Measurements from ENCODE around the gene GPRIN3. TPM values are rescaled to one million over a fixed set of nuclear protein-coding genes. Genes with fewer than 3 reads are reported as not detected.

The GPRIN3 gene
- total and polyA plus RNA-seq, 8 donors: 1.6 to 14.1 (median 2.5) TPM

GRCh38 chr4:89303814-89304388, 3.7 kb downstream of the GPRIN3 start:
- intact Hi-C loops (cut with DNase I): no loop called here
- H3K9me3 ChIP-seq: no peaks in the 10 kb centered on the region
- no peak for DNase-seq
- no peak overlapping the region for H3K4me3 ChIP-seq
- no peak overlapping the region for H3K27ac ChIP-seq
- no peak for ATAC-seq
- H3K36me3 ChIP-seq: no peaks in the 10 kb centered on the region
- H3K27me3 ChIP-seq: peaks cover 0 to 24% of the 10 kb centered on the region in 2 donors
- peaks cover 0 to 67% of the 10 kb centered on the region in 2 donors for H3K4me1 ChIP-seq
- TF ChIP-seq CTCF (IDR thresholded peaks at IDR 0.05): no peak

- Histone ChIP-seq H3K4me1 (peaks cover 0 to 71% of the 10 kb centered on the region in 2 donors), H3K9me3 (no peaks in the 10 kb centered on the region), H3K27me3 (peaks cover 0 to 17% of the 10 kb centered on the region in 2 donors), H3K27ac (peak overlapping the region in 1 of 2 donors; percentile 37), H3K36me3 (no peaks in the 10 kb centered on the region), H3K4me3 (no peak overlapping the region)
- no peak for TF ChIP-seq CTCF (IDR thresholded peaks at IDR 0.05)
- intact Hi-C loops (cut with DNase I): no loop called here
- ATAC-seq (no peak), DNase-seq (no peak)
These were observed 4.4 kb downstream of the GPRIN3 start for GRCh38 chr4:89303177-89303576.

GRCh38 chr4:89301902-89302301, 5.7 kb downstream of the GPRIN3 start:
- H3K36me3 ChIP-seq: no peaks in the 10 kb centered on the region
- H3K9me3 ChIP-seq: no peaks in the 10 kb centered on the region
- no peak for TF ChIP-seq CTCF (IDR thresholded peaks at IDR 0.05)
- H3K27ac ChIP-seq: no peak overlapping the region
- DNase-seq (no peak), ATAC-seq (no peak)
- H3K4me3 ChIP-seq: no peak overlapping the region
- H3K4me1 ChIP-seq: peaks cover 0 to 75% of the 10 kb centered on the region in 2 donors
- intact Hi-C loops (cut with DNase I): no loop called here
- H3K27me3 ChIP-seq: peaks cover 0 to 4% of the 10 kb centered on the region in 2 donors

GRCh38 chr4:89301003-89301402, 6.6 kb downstream of the GPRIN3 start:
- no peaks in the 10 kb centered on the region for H3K36me3 ChIP-seq
- peaks cover 0 to 81% of the 10 kb centered on the region in 2 donors for H3K4me1 ChIP-seq
- no peak for ATAC-seq
- H3K27me3 ChIP-seq: no peaks in the 10 kb centered on the region
- H3K9me3 ChIP-seq: no peaks in the 10 kb centered on the region
- intact Hi-C loops (cut with DNase I): no loop called here
- H3K4me3 ChIP-seq: no peak overlapping the region
- no peak for TF ChIP-seq CTCF (IDR thresholded peaks at IDR 0.05)
- H3K27ac ChIP-seq: no peak overlapping the region
- DNase-seq: no peak

DNA sequence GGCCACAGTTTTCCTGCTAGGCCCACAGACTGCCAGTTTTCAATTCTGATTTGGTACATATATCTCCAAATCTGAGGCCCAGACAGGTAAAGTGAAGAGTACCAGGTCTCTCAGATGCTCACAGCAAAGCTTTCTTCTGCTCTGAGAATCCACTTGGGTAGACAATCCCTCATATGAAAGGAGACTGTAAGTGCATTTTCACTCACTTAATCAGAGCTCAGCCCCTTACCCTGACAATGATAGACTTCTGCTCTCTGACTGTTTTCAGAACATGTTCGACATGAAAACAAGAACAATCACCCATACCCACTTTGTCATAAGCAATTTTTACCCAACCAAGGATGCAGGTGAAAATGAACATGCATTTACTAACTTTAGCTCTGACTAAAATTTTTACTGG, 7.1 kb downstream of the GPRIN3 start:
- no peak for ATAC-seq
- intact Hi-C loops (cut with DNase I): no loop called here
- Histone ChIP-seq H3K9me3 (no peaks in the 10 kb centered on the region), H3K4me3 (no peak overlapping the region), H3K4me1 (peaks cover 0 to 79% of the 10 kb centered on the region in 2 donors), H3K27me3 (no peaks in the 10 kb centered on the region), H3K27ac (peak overlapping the region in 1 of 2 donors; percentile 50), H3K36me3 (no peaks in the 10 kb centered on the region)
- no peak for DNase-seq
- no peak for TF ChIP-seq CTCF (IDR thresholded peaks at IDR 0.05)

Data from left lung (tissue), 10 donors.